ENCODE measurements around the gene RPN1. TPM values are rescaled to one million over a fixed set of nuclear protein-coding genes. Genes with fewer than 3 reads are reported as not detected.

The RPN1 gene
- total RNA-seq, 4 donors from 2014 or later: 179 to 268 (median 193) TPM

DNA sequence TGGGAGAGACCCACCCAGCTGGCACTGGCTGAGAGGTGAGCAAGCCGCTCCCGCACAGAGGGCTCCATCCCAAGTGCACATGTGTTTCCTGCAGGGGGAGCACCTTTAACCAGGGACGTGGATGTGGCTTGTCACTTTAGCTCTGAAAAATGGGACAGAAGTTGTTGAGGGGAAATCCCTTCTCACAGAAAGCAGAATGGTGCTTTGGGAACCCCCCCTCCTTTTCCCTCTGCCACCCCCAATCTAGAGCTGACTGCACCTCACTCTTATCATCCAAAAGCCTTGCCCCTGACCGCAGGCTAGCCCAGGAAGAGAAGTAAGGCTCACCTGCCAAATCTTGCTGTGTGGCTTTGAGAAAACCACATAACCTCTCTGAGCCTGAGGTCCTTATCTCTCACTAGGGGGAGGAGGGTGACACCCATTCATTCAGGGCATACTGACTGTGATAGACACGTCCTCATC, 77.9 kb downstream of the RPN1 start:
- TF ChIP-seq, protein P1, sequence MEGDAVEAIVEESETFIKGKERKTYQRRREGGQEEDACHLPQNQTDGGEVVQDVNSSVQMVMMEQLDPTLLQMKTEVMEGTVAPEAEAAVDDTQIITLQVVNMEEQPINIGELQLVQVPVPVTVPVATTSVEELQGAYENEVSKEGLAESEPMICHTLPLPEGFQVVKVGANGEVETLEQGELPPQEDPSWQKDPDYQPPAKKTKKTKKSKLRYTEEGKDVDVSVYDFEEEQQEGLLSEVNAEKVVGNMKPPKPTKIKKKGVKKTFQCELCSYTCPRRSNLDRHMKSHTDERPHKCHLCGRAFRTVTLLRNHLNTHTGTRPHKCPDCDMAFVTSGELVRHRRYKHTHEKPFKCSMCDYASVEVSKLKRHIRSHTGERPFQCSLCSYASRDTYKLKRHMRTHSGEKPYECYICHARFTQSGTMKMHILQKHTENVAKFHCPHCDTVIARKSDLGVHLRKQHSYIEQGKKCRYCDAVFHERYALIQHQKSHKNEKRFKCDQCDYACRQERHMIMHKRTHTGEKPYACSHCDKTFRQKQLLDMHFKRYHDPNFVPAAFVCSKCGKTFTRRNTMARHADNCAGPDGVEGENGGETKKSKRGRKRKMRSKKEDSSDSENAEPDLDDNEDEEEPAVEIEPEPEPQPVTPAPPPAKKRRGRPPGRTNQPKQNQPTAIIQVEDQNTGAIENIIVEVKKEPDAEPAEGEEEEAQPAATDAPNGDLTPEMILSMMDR (IDR thresholded peaks at IDR 0.05; ENCODE audit: low read depth): no peak

DNA sequence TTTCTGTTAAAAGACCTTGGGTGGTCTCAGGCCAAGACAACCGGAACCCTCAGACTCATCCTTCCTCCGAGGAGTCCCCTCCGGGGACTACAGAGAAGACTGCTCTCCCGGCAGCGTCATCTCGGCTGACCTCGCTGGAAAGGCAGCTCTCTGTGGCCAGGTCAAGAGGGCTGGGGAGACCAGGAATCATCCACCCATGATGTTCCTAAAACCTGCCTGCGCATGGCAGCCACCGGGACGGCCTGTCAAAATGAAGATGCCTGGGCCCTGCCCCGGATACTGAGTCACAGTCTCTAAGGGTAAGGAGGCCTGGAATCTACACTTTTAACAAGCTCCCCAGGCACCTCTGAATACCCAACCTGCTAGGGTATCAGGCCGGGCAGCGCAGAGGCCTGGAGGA, 78.6 kb downstream of the RPN1 start:
- TF ChIP-seq, protein P1 (IDR thresholded peaks at IDR 0.05; ENCODE audit: low read depth): no peak

Other genes starting within 250 kb of the RPN1 start
- gene DNAJB8, start 183.9 kb downstream of the RPN1 start, total RNA-seq: not detected
- 10 to 100 TPM in 2 of 4 donors, 1 to 10 TPM in 2; 2.4 to 26.6 (median 11.0) TPM for gene GATA2, start 157.6 kb downstream of the RPN1 start, total RNA-seq
- 100 to 1,000 TPM in 3 of 4 donors, 10 to 100 TPM in 1; 91.6 to 210 (median 126) TPM for gene RAB7A, start 75.4 kb upstream of the RPN1 start, total RNA-seq
- 10 to 100 TPM; 34.1 to 87.0 (median 42.2) TPM for gene ACAD9, start 228.8 kb upstream of the RPN1 start, total RNA-seq

Data from subcutaneous adipose tissue (tissue), 4 donors.